Fibroblast of lung (primary cell): ENCODE results near the gene NMRAL1.

ENCODE experiments used
- EZH2 ChIP-seq: IDR thresholded peaks from 2 replicates; pipeline ENCODE4 v1.5.1; 2012; ENCODE audit warnings: low read length, control low read depth, mild to moderate bottlenecking; ENCODE audit errors: missing control alignments
- TF ChIP-seq, protein P1 (sequence below), 2 donors: IDR thresholded peaks in 1 of 2; conservative IDR thresholded peaks in 1 of 2; 1 replicate in 1 of 2; 2 replicates in 1 of 2; pipeline ENCODE4 v1.5.1; 2011 to 2012; ENCODE audit warnings: low read length in 2 of 2, control low read depth in 1 of 2, inconsistent platforms in 1 of 2, low read depth in 1 of 2, mild to moderate bottlenecking in 1 of 2

DNA sequence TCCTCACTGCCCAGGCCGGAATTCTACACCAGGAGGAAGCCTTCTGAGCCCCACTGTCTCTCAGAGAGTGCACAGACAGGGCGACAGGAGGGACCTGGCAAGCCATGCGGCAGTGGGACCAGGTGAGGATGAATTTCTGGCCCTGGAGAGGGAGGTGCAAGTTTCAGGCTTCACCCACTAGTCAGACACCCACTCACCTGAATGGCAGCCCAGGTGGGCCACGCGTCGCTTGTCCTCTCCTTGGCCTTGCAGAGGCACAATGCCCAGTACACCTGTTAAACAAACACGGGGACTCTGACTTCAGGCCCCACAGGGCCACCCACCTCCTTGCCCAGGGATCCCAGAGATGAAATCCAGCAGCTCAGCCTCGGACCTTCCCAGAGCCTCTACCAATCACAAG, 62.3 kb downstream of the NMRAL1 start:
- TF ChIP-seq, protein P1, sequence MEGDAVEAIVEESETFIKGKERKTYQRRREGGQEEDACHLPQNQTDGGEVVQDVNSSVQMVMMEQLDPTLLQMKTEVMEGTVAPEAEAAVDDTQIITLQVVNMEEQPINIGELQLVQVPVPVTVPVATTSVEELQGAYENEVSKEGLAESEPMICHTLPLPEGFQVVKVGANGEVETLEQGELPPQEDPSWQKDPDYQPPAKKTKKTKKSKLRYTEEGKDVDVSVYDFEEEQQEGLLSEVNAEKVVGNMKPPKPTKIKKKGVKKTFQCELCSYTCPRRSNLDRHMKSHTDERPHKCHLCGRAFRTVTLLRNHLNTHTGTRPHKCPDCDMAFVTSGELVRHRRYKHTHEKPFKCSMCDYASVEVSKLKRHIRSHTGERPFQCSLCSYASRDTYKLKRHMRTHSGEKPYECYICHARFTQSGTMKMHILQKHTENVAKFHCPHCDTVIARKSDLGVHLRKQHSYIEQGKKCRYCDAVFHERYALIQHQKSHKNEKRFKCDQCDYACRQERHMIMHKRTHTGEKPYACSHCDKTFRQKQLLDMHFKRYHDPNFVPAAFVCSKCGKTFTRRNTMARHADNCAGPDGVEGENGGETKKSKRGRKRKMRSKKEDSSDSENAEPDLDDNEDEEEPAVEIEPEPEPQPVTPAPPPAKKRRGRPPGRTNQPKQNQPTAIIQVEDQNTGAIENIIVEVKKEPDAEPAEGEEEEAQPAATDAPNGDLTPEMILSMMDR (conservative IDR thresholded peaks at IDR 0.05 in 1 of 2, IDR thresholded peaks at IDR 0.05 in 1 of 2; ENCODE audit: low read depth in 1 of 2, low read length in 2 of 2): no peak
- no peak for TF ChIP-seq EZH2
